SK-N-SH (cell line): Measurements from ENCODE around the gene ARHGEF11.

Experiments
- CTCF ChIP-seq: fragments of 200-600 bp; sonication (generic); IDR thresholded peaks from 2 replicates; pipeline ENCODE4 v1.6.1; 2017; ENCODE audit warnings: antibody characterized with exemption, mild to moderate bottlenecking, moderate library complexity
- GABPA ChIP-seq: IDR thresholded peaks from 2 replicates; pipeline ENCODE4 v1.4.0; 2012; ENCODE audit warnings: low read depth, mild to moderate bottlenecking
- GATA2 ChIP-seq: sonication (generic); formaldehyde crosslinking; IDR thresholded peaks from 2 replicates; pipeline ENCODE4 v1.5.0; 2020; ENCODE audit warnings: mild to moderate bottlenecking, missing genetic modification reagents
- RCOR1 ChIP-seq: fragments of 150-350 bp; IDR thresholded peaks from 2 replicates; pipeline ENCODE4 v1.6.1; 2017; ENCODE audit warnings: antibody characterized with exemption, low read length
- RXRA ChIP-seq: IDR thresholded peaks from 2 replicates; pipeline ENCODE4 v1.4.0; 2012; ENCODE audit warnings: low read depth, mild to moderate bottlenecking, borderline replicate concordance
- SIN3A ChIP-seq: IDR thresholded peaks from 2 replicates; pipeline ENCODE4 v1.6.1; 2012; ENCODE audit warnings: low read depth, mild to moderate bottlenecking, low read length, moderate library complexity, borderline replicate concordance
- TAF1 ChIP-seq: IDR thresholded peaks from 2 replicates; pipeline ENCODE4 v1.6.1; 2012; ENCODE audit warnings: low read depth, mild to moderate bottlenecking, low read length, moderate library complexity, borderline replicate concordance
- TCF12 ChIP-seq: IDR thresholded peaks from 2 replicates; pipeline ENCODE4 v1.4.0; 2012
- USF2 ChIP-seq: fragments of 150-350 bp; IDR thresholded peaks from 2 replicates; pipeline ENCODE4 v1.6.1; 2017; ENCODE audit warnings: antibody characterized with exemption, low read length, low read depth, borderline replicate concordance

- TF ChIP-seq RXRA, result no peak
- TF ChIP-seq CTCF, result no peak
- TF ChIP-seq RCOR1, result no peak
- TF ChIP-seq TCF12, result no peak
- TF ChIP-seq TAF1, result no peak
- no peak for TF ChIP-seq GATA2 (CRISPR knock-in tag)
- TF ChIP-seq GABPA, result no peak
- TF ChIP-seq SIN3A, result no peak
- no peak for TF ChIP-seq USF2
These were observed 44.9 kb downstream of the ARHGEF11 start for GRCh38 chr1:157000686-157001085.
